GM19099 (cell line): ENCODE data around the gene HNF1B.
A peak's percentile ranks its signal among the peaks of the same experiment; 100 is the strongest.

Source experiments
- POLR2A ChIP-seq: IDR thresholded peaks from 3 replicates; pipeline ENCODE4 v1.6.1; 2011; ENCODE audit warnings: low read depth; ENCODE audit not compliant: insufficient read length; ENCODE audit errors: extremely low read depth

HNF1B gene

GRCh38 chr17:37643869-37644268 lies 101.0 kb downstream of the HNF1B start:
- no peak for TF ChIP-seq POLR2A

- peak; percentile 79 for TF ChIP-seq POLR2A
Observed at GRCh38 chr17:37643118-37643766, 101.6 kb downstream of the HNF1B start, which contains the start of gene DDX52. Gene DDX52 (minus strand): TSS chr17:37643446. CDS start chr17:37643420, 26 bp downstream.

- TF ChIP-seq POLR2A: no peak
Observed at GRCh38 chr17:37642681-37643080, 102.2 kb downstream of the HNF1B start.

DNA sequence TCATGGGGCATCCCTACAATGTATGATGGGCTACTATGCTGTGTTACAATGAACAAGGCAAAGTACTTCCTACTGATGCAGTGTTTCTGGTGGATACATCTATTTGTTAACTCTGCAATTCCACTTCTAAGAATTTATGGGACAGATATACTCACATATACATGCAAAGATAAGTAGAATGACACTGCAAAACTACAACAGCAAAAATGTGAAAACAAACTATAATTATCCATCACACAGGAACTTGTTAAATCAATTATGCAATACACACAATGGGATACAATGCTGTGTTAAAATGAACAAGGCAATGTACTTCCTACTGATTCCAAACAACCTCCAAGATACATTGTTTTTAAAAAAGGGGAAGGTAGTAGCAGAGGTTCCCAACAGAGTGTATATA lies 104.8 kb downstream of the HNF1B start:
- no peak for TF ChIP-seq POLR2A

DNA sequence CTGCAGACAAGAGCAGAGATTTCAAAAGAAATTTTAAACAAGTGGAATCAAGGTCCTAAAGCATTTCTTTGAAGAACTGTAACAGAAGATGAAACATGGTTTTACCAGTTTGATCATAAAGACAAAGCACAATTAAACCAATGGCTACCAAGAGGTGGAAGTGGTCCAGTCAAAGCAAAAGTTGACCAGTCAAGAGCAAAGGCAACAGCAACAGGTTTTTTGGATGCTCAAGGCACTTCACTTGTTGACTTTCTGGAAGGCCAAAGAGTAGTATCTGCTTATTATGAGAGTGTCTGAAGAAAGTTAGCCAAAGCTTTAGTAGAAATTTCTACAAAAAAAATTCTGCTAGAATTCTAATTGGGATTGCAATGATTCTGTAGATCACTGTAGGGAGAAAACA lies 106.9 kb downstream of the HNF1B start:
- TF ChIP-seq POLR2A: no peak
